NCI-H1694 treated with DMSO at 0.1 percent for 48 hours (cell line): Measurements from ENCODE around the gene PNPLA7.
A peak's percentile ranks its signal among the peaks of the same experiment; 100 is the strongest.

Experiments used
- DNase-seq: peaks from one replicate; lab custom pipeline; 2025; lab: John Stamatoyannopoulos, UW

PNPLA7 gene

GRCh38 chr9:137435980-137436760, 114.0 kb downstream of the PNPLA7 start:
- DNase-seq: no peak

- no peak for DNase-seq
These were observed 114.8 kb downstream of the PNPLA7 start for GRCh38 chr9:137435381-137435891.

GRCh38 chr9:137434498-137435380, 115.5 kb downstream of the PNPLA7 start:
- no peak for DNase-seq

DNA sequence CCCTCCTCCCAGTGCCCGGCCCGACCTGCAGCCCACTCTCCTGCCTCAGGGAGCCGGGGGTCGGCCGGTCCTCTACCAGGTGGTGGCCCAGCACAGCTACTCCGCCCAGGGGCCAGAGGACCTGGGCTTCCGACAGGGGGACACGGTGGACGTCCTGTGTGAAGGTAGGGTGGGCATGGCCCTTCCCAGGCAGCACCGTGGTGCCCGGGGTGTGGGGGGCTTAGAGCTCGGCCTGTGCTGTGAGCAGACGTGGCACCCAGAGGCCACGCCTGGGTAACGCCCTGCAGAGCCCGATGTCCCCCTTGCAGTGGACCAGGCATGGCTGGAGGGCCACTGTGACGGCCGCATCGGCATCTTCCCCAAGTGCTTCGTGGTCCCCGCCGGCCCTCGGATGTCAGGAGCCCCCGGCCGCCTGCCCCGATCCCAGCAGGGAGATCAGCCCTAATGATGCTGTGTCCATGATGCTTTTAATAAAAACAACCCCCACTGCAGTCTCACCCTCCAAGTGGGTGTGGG, 116.2 kb downstream of the PNPLA7 start:
- DNase-seq: no peak

- DNase-seq: no peak
These were observed 116.8 kb downstream of the PNPLA7 start for GRCh38 chr9:137433349-137433915.

GRCh38 chr9:137432687-137433348, 117.4 kb downstream of the PNPLA7 start:
- DNase-seq: no peak

GRCh38 chr9:137431416-137431931, 118.7 kb downstream of the PNPLA7 start:
- DNase-seq: no peak

DNA sequence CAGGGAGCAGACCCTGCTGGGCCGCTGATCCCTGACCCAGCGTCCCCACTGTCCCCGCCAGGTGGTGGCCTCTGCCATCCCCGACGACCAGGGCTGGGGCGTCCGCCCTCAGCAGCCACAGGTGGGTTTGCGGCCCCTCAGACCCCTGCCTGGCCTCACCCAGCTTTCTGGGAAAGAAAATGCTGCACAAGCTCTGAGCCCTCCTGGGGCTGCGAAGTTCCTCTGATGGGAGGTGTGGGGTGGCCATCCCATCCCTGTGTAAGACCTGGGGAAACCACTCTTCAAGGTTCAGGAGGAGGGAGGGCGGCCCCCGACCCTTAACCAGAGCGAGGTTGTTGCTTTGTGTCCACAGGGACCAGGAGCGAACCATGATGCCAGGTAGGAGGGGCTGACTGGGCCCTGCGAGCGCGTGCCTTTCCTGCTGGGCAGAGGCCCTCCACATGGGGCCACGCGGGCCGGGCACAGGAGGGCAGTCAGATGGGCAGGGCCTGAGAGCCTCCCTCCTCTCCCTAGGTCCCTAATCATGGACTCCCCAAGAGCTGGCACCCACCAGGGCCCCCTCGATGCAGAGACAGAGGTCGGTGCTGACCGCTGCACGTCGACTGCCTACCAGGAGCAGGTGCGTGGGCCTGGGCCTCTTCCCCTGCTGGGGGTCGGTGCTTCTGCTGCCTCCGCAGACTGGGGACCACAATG, 119.3 kb downstream of the PNPLA7 start:
- DNase-seq: no peak

- DNase-seq: no peak
These were observed 120.1 kb downstream of the PNPLA7 start for GRCh38 chr9:137429974-137430722.

- no peak for DNase-seq
These were observed 120.7 kb downstream of the PNPLA7 start for GRCh38 chr9:137429546-137429890.

DNA sequence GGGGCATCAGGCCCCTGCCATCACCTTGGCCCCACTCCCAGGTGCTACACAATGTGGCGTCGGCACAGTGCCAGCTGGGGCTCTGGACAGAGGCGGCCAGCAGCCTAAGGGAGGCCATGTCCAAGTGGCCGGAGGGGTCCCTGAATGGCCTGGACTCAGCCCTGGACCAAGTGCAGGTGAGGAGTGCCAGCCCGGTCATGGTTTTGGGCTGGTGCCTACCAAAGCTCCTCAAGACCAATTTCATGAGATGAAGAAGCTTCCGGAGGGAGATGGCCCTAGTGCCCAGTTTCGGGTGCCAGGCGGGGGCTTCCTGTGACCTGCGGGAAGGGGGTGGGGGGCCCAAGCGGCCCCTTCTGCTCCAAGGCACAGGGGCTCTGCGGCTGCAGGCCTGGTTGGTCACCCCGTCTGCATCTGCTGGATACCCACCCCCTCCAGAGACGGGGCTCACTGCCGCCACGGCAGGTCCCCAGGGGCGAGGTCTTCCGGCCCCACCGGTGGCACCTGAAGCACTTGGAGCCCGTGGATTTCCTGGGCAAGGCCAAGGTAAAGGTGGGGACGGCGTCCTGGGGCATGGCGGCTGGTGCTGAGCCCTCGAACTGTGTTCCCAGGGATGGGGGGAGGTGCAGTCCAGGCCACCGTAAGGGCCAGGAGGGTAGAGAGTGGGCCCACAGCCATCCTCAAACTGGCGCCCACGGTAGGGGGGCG, 121.2 kb downstream of the PNPLA7 start:
- DNase-seq: no peak

GRCh38 chr9:137428311-137428630, 121.9 kb downstream of the PNPLA7 start:
- DNase-seq: no peak

DNA sequence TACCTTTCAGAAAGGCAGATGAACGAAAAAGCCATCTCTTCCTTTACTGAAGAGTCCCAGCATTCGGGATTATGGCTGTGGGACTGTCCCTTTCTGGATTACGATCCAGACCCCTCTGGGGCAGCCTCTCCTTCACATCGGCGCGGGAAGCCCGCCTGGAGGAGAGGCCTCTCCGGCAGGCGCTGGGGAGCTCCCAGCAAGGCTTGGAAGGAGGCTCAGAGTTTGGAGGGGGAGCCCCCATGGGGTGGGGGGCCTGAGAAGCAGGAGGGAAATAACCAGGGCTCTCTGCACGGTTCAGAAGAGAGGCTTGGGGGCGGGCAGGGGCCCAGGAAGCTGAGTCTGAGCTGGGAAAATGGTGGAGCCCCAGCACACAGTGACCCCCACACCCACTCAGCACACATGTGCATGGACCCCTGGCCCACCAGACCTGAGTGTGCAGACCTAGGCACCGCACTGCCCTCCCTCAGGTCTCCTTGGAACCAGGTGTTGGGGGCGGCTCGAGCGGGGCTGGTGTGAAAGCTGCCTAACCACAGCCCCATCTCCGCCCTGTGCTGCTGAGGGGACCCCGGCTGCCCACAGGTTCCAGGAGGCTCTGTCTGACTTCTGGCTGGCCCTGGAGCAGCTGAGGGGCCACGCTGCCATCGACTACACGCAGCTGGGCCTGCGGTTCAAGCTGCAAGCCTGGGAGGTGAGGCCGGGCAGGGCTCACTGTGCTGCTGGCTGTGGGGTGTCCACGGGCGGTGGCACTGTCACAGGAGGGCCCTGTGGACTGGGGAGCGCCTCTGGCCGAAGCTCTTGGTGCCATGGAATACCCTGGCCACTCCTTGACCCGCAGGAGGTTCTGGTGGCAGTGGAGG, 122.5 kb downstream of the PNPLA7 start:
- no peak for DNase-seq

DNA sequence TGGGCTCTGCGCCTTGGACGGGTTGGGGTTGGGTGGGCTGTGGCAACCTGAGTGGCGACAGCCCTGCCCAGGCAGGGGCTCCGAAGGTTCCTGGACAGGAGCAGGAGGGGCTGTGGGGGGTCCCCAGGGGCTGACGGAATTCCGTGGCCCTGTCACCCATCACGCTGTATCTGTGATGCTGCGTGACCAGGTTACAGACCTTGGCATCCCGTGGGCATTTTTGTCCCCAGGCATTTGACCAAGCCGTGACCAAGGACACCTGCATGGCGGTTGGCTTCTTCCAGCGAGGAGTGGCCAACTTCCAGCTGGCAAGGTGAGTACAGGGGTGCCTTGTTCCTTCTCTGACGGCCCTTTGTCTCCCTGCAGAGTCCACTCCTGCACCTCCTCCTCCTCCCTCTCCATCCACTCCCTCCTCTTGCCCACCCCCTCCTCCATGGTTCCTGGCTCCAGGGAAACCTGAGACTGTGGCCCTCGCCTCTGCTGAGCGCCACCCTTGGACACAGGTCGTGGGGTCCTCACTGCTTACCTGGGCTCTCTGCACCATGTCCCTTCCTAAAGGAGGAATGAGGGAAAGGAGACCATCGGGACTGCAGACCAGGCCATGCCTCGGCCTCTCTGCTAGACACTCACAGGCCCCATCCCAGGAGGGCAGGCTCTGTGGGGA, 124.1 kb downstream of the PNPLA7 start:
- no peak for DNase-seq

DNA sequence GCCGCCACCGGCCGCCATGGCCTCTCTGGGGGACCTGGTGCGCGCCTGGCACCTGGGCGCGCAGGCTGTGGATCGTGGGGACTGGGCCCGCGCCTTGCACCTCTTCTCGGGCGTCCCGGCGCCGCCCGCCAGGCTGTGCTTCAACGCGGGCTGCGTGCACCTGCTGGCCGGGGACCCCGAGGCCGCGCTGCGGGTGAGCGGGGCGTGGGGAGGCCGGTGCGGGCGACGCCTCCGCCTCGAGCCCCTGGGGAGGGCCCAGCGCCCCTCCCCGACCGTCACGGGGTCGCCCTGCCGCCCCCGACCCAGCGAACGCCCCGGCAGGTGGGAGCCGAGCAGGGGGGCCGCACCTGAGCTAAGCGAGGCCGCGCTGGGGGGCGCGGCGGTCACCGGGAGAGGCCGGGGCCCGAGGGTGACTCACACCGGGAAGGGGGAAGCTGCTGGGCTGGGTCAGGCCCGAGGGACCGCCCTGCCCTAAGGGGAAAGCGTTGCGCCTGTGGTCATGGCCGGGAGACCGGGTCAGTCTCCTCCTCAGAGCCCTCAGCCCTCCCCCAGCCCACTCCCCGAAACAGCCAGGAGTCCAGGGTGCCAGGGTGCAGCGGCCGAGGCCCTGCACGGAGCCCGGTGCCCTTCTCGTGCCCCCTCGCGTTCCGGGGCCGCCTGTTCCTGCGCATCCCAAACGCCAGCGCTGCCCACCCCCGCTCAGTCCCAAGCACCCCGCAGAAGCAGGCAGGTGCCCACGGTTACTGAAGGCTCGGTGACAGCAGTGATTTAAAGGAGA, 126.5 kb downstream of the PNPLA7 start:
- no peak for DNase-seq

DNA sequence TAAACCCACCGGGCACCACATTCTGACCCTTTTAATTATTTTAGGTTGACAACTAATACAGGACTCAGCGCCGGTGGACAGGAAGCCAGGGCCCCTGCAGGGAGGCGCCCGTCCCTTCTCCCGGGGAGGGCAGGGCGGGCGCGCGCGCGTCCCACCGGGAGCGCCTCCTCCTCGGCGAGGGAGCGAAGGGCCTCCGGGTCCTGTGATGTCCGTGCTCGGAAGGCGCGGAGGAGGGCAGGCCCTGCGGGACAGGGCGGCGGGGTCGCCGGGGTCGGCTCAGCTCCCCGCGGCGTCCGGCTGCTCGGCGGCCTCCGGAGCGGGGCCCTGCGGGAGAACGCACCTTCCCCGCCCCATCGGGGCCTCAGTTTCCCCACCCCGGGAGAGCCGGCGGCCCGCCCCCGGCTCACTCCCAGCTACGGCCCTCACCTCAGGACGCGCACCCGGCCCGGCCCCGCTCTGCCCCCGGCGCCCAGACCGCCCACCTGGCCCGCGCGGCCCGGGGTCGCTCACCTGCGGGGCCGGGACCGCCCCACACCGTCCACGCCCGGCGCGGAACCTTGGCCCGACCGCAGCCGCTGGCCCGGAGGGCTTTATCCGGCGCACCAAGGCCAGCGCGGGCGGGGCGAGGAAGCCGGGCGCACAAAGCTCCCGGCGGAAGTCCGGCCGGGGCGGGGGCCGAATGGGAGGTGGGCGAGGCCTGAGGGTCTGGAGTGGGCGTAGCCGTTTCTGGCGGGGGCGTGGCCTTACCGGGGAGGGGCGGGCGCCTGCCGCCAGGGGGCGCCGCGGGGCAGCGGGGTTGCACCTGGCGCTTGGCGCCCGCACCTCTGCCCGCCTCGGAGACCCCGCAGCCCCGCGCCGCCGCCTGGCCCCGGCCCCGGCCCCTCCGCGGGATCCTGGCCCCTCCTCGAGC, 127.3 kb downstream of the PNPLA7 start, which contains the start of the genes EXD3 and NOXA1:
Gene EXD3, minus strand, starts transcription at position 559 of the 910 bp plus-strand sequence. CDS start 27,805 bp downstream, outside the sequence.
Gene NOXA1, plus strand, starts transcription at position 790 of the 910 bp plus-strand sequence. CDS start 137 bp downstream, outside the sequence.
- peak; percentile 73 for DNase-seq
